HG03439 (cell line): Measurements from ENCODE around the gene UQCRH.
"Not testable (repeated sequence)": the region's sequence is repeated elsewhere in the genome, so short reads cannot be mapped to it uniquely, and the experiment has no call there.

Experiments used
- ATAC-seq: cut with Tn5 transposase; IDR thresholded peaks from one replicate; pipeline ENCODE4 v1.9.1; 2021; ENCODE audit warnings: mild to moderate bottlenecking, moderate library complexity; ENCODE audit not compliant: unreplicated experiment

Gene UQCRH

DNA sequence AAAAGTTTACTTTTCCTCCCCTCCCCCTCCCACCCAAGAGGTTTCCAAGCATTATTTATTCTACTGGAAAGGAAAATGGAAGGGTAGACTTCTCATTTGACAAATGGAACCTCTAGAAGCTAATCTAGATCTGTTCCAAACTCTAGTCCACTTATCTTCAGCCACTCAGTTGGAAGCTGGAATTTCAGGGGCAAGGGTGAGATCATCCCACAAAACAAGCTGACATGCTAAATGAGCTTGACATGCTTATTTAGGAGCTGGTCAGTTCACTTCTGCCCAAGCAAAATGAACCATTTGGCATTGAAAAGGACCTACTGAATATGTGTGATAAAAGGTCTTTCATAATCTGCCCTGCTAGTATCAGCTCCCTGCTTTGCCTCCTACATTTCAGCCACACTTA, 5.1 kb upstream of the UQCRH start:
- no peak for ATAC-seq

DNA sequence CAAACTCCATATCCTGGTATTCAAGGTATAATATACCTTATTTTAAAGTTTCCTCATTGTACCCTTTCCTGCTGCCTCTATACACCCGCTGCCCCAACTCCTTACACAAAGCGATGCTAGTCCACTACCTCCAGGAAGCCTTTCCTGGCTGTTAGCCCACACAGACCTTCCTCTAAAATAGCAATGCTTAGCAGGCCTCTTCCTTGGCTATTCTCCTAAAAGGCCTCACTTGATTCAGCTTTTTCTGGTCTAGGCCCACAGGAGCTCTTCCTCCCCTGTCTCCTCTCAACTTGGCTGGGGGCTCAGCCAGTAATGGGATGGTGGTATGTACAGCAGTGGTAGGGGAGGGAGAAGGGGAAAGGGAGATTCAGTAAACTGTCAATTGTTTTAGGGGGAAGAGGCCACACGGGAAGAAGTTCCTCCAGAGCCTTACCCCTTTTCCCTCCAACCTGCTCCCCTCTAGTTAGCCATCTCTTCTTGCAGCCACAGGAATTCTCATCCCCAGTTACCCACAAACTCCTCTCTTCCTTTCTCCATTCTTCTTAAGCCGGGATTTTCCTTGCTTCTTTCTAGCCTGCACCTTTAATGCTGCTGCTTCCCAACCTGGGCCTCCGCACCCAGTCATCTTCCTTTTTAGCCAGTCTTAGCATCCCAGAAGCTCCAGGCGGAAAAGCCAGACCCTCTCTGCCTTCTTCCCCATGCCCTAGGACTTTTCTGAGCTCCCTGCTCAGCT, 2.7 kb upstream of the UQCRH start:
- no peak for ATAC-seq

GRCh38 chr1:46301406-46301807, 2.1 kb upstream of the UQCRH start:
- no peak for ATAC-seq

GRCh38 chr1:46301808-46302640, 1.5 kb upstream of the UQCRH start:
- ATAC-seq: no peak

DNA sequence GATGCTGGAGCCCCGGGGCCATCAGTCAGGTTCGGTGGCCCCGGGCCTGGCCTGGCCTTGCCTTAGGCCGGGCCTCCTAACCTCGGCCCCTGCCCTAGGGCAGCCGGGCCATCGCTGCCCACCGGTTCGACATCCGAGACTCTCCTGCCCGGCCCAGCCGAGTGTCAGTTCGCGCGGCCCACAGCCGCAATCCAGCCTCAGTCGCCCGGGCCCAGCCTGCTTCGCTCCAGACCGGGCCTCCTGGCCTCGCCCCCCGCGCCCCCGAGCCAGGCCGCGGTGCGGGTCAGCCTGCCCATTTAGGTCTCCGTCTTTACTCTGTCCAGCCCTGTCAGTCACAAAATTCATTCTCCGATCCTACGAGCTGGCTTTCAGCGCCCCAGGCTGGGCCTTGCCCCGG, 859 bp upstream of the UQCRH start:
- no peak for ATAC-seq

GRCh38 chr1:46303872-46304326, 401 bp downstream of the UQCRH start:
- no peak for ATAC-seq

DNA sequence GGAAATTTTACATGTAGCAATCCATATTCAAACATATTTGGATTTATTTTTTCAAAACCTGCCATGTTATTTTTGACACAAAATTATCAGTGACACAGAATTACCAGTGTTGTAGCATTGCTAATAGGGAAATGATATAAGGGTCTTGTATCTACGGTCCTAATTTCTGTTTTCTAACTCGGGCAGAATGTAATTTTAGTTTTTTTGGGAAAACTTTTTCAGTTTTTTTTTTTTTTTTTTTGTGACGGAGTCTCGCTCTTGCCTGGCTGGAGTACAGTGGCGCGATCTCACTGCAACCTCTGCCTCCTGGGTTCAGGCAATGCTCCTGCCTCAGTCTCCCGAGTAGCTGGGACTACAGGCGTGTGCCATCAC, 2.6 kb downstream of the UQCRH start:
- no peak for ATAC-seq

DNA sequence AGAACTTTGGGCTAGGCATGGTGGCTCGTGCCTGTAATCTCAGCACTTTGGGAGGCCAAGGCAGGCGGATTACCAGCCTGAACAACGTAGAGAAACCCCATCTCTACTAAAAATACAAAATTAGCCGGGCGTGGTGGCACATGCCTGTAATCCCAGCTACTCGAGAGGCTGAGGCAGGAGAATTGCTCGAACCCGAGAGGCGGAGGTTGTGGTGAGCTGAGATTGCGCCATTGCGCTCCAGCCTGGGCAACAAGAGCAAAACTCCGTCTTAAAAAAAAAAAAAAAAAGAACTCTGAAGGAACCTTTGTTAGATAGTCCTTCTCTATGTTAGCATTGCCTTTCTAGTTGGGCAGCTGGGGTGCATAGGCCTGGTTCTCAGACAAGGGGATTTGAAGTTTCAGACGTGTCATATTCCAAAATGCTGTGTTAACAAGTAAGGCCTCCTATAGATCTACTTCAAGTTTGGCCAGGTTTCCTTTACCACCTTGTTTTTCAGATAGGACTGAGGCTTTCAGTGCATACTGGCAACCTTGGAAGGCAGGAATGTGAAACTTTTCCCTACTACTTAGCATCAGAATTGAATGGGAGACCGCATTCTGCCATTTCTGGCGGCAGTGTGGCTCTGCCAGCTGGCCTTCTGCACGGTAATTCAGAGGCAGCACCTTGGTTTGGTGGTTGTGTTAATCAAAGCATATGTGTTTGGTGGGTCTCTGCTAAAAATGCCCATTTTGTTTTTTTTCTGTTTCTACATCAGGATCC, 6.1 kb downstream of the UQCRH start:
- ATAC-seq: no peak

GRCh38 chr1:46310321-46310720, 6.8 kb downstream of the UQCRH start:
- ATAC-seq: no peak

GRCh38 chr1:46315669-46316403, 12.3 kb downstream of the UQCRH start:
- ATAC-seq: no peak

DNA sequence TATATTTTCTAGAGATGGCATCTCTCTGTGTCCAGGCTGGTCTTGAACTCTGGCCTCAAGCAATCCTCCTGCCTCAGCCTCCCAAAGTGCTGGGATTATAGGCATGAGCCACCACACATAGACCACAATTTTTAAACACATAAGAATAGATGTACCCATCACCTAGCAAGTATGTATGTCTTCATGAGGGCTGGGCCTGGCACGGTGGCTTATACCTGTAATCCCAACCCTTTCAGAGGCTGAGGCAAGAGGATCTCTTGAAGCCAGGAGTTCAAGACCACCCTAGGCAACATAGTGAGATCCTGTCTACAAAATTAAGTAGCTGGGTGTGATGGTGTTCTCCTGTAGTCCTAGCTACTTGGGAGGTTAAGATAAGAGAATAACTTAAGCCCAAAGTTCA, 13.8 kb downstream of the UQCRH start:
- no peak for ATAC-seq

DNA sequence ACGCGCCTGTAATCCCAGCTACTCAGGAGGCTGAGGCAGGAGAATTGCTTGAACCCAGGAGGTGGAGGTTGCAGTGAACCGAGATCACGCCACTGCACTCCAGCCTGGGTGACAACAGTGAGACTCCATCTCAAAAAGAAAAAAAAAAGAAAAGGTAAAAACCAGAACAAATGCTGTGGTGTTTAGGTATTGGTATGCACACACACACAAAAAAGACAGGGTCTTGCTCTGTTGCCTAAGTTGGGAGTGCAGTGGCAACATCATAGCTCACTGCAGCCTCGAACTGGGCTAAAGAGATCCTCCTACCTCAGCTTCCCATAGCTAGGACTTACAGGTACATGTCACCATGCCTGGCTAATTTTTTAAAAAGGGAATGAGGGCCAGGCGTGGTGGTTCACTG, 15.8 kb downstream of the UQCRH start:
- not testable (repeated sequence) for ATAC-seq

DNA sequence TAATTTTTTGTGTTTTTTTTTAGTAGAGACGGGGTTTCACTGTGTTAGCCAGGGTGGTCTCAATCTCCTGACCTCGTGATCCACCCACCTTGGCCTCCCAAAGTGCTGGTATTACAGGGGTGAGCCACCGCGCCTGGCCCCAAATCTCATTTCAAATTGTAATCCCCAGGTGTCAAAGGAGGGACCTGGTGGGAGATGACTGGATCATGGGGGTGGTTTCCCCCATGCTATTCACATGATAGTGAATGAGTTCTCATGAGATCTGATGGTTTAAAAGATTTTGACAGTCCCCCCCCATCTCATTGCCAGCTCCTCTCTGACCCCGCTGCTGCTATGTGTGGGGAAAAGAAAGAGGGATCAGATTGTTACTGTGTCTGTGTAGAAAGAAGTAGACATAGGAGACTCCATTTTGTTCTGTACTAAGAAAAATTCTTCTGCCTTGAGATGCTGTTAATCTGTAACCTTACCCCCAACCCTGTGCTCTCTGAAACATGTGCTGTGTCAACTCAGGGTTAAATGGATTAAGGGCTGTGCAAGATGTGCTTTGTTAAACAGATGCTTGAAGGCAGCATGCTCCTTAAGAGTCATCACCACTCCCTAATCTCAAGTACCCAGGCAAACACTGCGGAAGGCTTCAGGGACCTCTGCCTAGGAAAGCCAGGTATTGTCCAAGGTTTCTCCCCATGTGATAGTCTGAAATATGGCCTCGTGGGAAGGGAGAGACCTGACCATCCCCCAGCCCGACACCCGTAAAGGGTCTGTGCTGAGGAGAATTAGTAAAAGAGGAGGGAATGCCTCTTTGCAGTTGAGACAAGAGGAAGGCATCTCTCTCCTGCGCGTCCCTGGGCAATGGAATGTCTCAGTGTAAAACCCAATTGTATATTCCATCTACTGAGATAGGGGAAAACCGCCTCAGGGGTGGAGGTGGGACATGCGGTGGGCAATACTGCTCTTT, 16.7 kb downstream of the UQCRH start:
- not testable (repeated sequence) for ATAC-seq

DNA sequence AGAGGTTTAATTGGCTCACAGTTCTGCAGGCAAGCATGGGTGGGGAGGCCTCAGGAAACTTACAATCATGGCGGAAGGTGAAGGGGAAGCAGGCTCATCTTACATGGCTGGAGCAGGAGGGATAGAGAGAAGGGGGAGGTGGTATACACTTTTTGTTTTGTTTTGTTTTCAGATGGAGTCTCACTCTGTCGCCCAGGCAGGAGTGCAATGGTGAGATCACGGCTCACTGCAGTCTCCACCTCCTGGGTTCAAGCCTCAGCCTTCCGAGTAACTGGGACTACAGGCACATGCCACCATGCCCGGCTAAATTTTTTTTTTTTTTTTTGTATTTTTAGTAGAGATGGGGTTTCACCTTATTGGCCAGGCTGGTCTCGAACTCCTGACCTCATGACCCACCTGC, 18.7 kb downstream of the UQCRH start:
- not testable (repeated sequence) for ATAC-seq

DNA sequence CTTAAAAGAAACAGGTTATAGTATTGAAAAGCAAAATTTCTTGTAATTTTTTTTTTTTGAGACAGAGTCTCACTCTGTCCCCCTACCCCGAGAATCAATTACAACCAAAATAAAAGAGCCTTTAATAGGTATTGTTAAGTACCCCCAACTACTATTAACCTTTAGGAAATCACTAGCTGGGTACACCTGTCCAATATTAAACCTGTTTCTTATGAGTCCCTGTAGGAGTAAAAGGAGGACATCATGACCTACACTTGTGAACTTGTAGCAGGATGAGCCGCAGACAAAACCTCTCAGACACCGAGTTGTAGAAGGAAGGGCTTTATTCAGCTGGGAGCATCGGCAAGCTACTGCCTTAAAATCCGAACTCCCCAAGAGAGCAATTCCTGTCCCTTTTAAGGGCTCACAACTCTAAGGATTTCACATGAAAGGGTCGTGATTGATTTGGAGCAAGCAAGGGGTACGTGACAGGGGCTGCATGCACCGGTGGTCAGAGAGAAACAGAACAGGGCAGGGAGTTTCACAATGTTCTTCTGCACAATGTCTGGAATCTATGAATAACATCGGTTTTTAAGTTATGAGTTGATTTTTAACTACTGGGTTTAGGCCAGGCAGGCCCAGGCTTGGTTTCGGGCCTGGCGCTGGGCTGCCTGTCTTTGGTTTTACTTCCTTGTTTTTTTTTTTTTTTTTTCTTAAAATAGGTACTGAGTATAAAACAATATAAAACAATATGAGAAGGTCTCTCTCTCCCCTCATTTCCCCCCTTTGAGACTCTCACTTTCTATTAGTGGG, 22.0 kb downstream of the UQCRH start:
- ATAC-seq: not testable (repeated sequence)

DNA sequence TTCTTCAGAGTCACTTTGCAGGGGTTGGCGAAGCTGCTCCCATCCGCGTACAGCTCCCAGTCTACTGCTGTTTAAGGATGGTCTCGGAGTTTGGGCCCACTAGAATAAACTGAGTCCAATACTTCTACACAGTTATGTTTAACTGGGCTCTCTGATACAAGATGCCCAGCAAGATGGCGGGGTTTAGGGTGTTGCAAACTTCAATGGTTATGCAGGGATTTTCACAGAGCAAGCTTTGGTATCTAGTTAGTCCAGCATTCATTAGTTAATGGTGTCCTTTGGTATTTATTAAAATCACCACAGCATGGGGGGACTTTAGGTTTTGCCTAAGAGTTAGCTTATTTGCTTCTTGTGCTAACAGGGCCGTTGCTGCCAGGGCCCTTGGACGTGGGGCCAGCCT, 24.7 kb downstream of the UQCRH start:
- not testable (repeated sequence) for ATAC-seq

DNA sequence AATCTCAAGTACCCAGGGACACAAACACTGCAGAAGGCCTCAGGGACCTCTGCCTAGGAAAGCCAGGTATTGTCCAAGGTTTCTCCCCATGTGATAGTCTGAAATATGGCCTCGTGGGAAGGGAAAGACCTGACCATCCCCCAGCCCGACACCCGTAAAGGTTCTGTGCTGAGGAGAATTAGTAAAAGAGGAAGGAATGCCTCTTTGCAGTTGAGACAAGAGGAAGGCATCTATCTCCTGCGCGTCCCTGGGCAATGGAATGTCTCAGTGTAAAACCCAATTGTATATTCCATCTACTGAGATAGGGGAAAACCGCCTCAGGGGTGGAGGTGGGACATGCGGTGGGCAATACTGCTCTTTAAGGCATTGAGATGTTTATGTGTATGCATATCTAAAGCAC, 26.3 kb downstream of the UQCRH start:
- not testable (repeated sequence) for ATAC-seq

GRCh38 chr1:46330381-46330780, 26.9 kb downstream of the UQCRH start:
- not testable (repeated sequence) for ATAC-seq
